ENCODE measurements around the gene GEMIN2.

DNA sequence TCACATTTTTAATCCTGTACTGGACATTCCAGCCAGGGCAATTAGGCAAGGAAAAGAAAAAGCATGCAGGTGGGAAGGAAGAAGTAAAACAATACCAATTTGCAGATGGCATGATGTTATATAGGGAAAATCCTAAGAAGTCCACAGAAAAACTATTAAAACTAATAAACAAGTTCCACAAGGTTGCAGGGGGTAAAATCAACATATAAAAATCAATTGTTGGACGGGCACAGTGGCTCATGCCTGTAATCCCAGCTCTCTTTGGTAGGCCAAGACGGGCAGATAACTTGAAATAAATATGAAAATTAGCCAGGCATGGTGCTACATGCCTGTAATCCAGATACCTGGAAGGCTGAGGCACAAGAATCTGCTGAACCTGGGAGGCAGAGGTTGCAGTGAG is 43.0 kb upstream of the GEMIN2 start:
- TF ChIP-seq CTCF (IDR thresholded peaks at IDR 0.05; ENCODE audit: low read depth, low read length) (no peak), POLR2A (IDR thresholded peaks at IDR 0.05; ENCODE audit: extremely low read depth, insufficient read length) (no peak), MAX (IDR thresholded peaks at IDR 0.05; ENCODE audit: low read depth, low read length) (no peak)
